SK-N-SH (cell line): ENCODE data around the gene PBX4. TPM values are rescaled to one million over a fixed set of nuclear protein-coding genes. Genes with fewer than 3 reads are reported as not detected.

Experiments
- CTCF ChIA-PET: fragments of 300-600, 350-600 bp; formaldehyde crosslinking; extraction: SDS; loops from one replicate; lab custom pipeline; 2021; lab: Yijun Ruan, JAX
- POLR2A ChIA-PET: fragments of 350-600 bp; sonication (Branson Sonifier 250); formaldehyde crosslinking; extraction: SDS; loops from one replicate; lab custom pipeline; 2020; ENCODE audit warnings: antibody characterized with exemption, inconsistent platforms; lab: Yijun Ruan, JAX
- DNase-seq: peaks from one replicate; pipeline ENCODE4 v3.0.0; 2012
- H2AFZ ChIP-seq: fragments of 200-600 bp; sonication (generic); 2 replicates; pipeline ENCODE4 v1.8.1; 2016; ENCODE audit warnings: antibody characterized with exemption, mild to moderate bottlenecking, low read depth
- H3F3A ChIP-seq: fragments of 200-600 bp; sonication (generic); replicated peaks from 2 replicates; pipeline ENCODE3; 2016; ENCODE audit warnings: antibody characterized with exemption, mild to moderate bottlenecking; ENCODE audit not compliant: insufficient read depth
- H3K27ac ChIP-seq, 2 experiments: fragments of 200-500 bp in 1 of 2; fragments of 200-600 bp in 1 of 2; sonication (Bioruptor generic) in 1 of 2; sonication (generic), shearing (Covaris generic) in 1 of 2; 2 replicates each; pipeline versions ENCODE4 v1.5.1 to v1.6.1; 2014 to 2016; ENCODE audit warnings: low read depth in 2 of 2, inconsistent platforms in 1 of 2, low read length in 1 of 2, mild to moderate bottlenecking in 1 of 2, mixed read lengths in 1 of 2
- H3K27me3 ChIP-seq: fragments of 200-600 bp; sonication (generic), shearing (Covaris generic); 2 replicates; pipeline ENCODE4 v1.6.1; 2016; ENCODE audit warnings: mixed run types; ENCODE audit not compliant: insufficient read depth
- H3K36me3 ChIP-seq, 2 experiments: fragments of 200-500 bp in 1 of 2; fragments of 200-600 bp in 1 of 2; sonication (Bioruptor generic) in 1 of 2; sonication (generic) in 1 of 2; replicated peaks in 1 of 2; 2 replicates each; pipeline versions ENCODE3 to v1.5.1; 2014 to 2016; ENCODE audit warnings: low read length in 1 of 2, mild to moderate bottlenecking in 1 of 2; ENCODE audit not compliant: insufficient read depth in 2 of 2, control insufficient read depth in 1 of 2
- H3K4me1 ChIP-seq, 2 experiments: fragments of 200-500 bp in 1 of 2; fragments of 200-600 bp in 1 of 2; sonication (Bioruptor generic) in 1 of 2; sonication (generic), shearing (Covaris generic) in 1 of 2; 2 replicates each; pipeline versions ENCODE4 v1.5.1 to v1.6.1; 2014 to 2016; ENCODE audit warnings: low read depth in 1 of 2, low read length in 1 of 2, mixed run types in 1 of 2; ENCODE audit not compliant: insufficient read depth in 2 of 2, control insufficient read depth in 1 of 2
- H3K4me2 ChIP-seq: fragments of 200-600 bp; sonication (generic), shearing (Covaris generic); 2 replicates; pipeline ENCODE4 v1.6.1; 2017; ENCODE audit warnings: mixed run types
- H3K4me3 ChIP-seq, 2 experiments: fragments of 200-500 bp in 1 of 2; fragments of 200-600 bp in 1 of 2; sonication (Bioruptor generic) in 1 of 2; sonication (generic), shearing (Covaris generic) in 1 of 2; 2 replicates each; pipeline versions ENCODE4 v1.5.1 to v1.8.1; 2014 to 2016; ENCODE audit warnings: low read depth in 2 of 2, inconsistent platforms in 1 of 2, low read length in 1 of 2, mild to moderate bottlenecking in 1 of 2, mixed read lengths in 1 of 2, moderate library complexity in 1 of 2
- H3K79me2 ChIP-seq: fragments of 200-600 bp; sonication (generic); 2 replicates; pipeline ENCODE4 v1.8.1; 2017; ENCODE audit warnings: mild to moderate bottlenecking; ENCODE audit not compliant: insufficient read depth
- H3K9ac ChIP-seq: fragments of 200-600 bp; sonication (generic); 2 replicates; pipeline ENCODE4 v1.6.1; 2017; ENCODE audit warnings: mixed run types
- H3K9me2 ChIP-seq: fragments of 200-600 bp; sonication (generic); 2 replicates; pipeline ENCODE4 v1.6.1; 2017; ENCODE audit warnings: mixed run types
- H3K9me3 ChIP-seq: fragments of 200-600 bp; sonication (generic); 2 replicates; pipeline ENCODE4 v1.6.1; 2017; ENCODE audit warnings: mixed run types, mild to moderate bottlenecking, moderate library complexity
- H4K20me1 ChIP-seq: fragments of 200-600 bp; sonication (generic); 2 replicates; pipeline ENCODE4 v1.6.1; 2017; ENCODE audit warnings: mild to moderate bottlenecking, mixed run types; ENCODE audit not compliant: insufficient read depth
- ELF1 ChIP-seq: IDR thresholded peaks from 2 replicates; pipeline ENCODE4 v1.4.0; 2012
- EP300 ChIP-seq, 2 experiments: IDR thresholded peaks; 2 replicates each; pipeline versions ENCODE4 v1.4.0 to v1.6.1; 2012; ENCODE audit warnings: borderline replicate concordance in 1 of 2, low read depth in 1 of 2, low read length in 1 of 2
- FOXJ3 ChIP-seq: sonication (generic); formaldehyde crosslinking; IDR thresholded peaks from 2 replicates; pipeline ENCODE4 v1.5.1; 2020; ENCODE audit warnings: mild to moderate bottlenecking, missing genetic modification reagents
- GABPA ChIP-seq: IDR thresholded peaks from 2 replicates; pipeline ENCODE4 v1.4.0; 2012; ENCODE audit warnings: low read depth, mild to moderate bottlenecking
- MXI1 ChIP-seq: IDR thresholded peaks from 2 replicates; pipeline ENCODE4 v1.6.1; 2012; ENCODE audit warnings: mild to moderate bottlenecking, low read depth, low read length, improper control_type of control experiment
- REST ChIP-seq: IDR thresholded peaks from 2 replicates; pipeline ENCODE4 v1.6.1; 2012; ENCODE audit warnings: mild to moderate bottlenecking, low read depth, low read length, moderate library complexity
- SMC3 ChIP-seq: IDR thresholded peaks from 2 replicates; pipeline ENCODE4 v1.6.1; 2012; ENCODE audit warnings: low read depth, low read length, improper control_type of control experiment
- ZBTB33 ChIP-seq: IDR thresholded peaks from 2 replicates; pipeline ENCODE4 v1.4.0; 2012; ENCODE audit warnings: low read depth, borderline replicate concordance
- WGBS: methylation state at CpG from one replicate; pipeline ENCODE4 v1.1.6; 2017; ENCODE audit warnings: low lambda C conversion rate; 5-methylcytosine and 5-hydroxymethylcytosine counted together
- polyA plus RNA-seq, 3 experiments: library from polyadenylated mRNA; depleted of rRNA; stranded (reverse); fragments of >200 nt; gene quantifications; 2 replicates each; pipeline ENCODE4 v1.2.3, GENCODE V29; 2012

Gene PBX4
- polyA plus RNA-seq, 1 of the 3 experiments (the other 2 are of a cell fraction) = 6.4 TPM

GRCh38 chr19:19653597-19654147 is 35.2 kb upstream of the PBX4 start:
- peaks cover 16 to 94% of the 10 kb centered on the region in 2 experiments for H3K36me3 ChIP-seq

GRCh38 chr19:19652482-19653295 is 34.2 kb upstream of the PBX4 start:
- POLR2A ChIA-PET = interaction anchor here (0.7 kb wide), 1 partner anchor 120 kb away, joined by 3 read pairs; no protein-coding TSS in a partner anchor

More at GRCh38 chr19:19653597-19654147, 35.2 kb upstream of the PBX4 start:
- no peak overlapping the region for H3K4me3 ChIP-seq
- WGBS = 98% methylated on average over 13 of the region's 23 CpGs
- H3K9me2 ChIP-seq = no peaks in the 10 kb centered on the region
- no peaks in the 10 kb centered on the region for H4K20me1 ChIP-seq
- H3K79me2 ChIP-seq = peaks cover 7% of the 10 kb centered on the region; the same call in 1 of the 2 replicates
- H3F3A ChIP-seq = no peaks in the 10 kb centered on the region
- H2AFZ ChIP-seq = no peak overlapping the region
- POLR2A ChIA-PET = interaction anchor here (0.7 kb wide), 1 partner anchor 121 kb away, joined by 3 read pairs; no protein-coding TSS in a partner anchor
- DNase-seq = peak; percentile 32
- TF ChIP-seq REST (no peak), MXI1 (no peak), ELF1 (no peak), FOXJ3 (CRISPR knock-in tag) (no peak), SMC3 (no peak)
- no peak overlapping the region for H3K27ac ChIP-seq
- no peaks in the 10 kb centered on the region for H3K27me3 ChIP-seq
- no peaks in the 10 kb centered on the region for H3K9me3 ChIP-seq
- no peak overlapping the region for H3K4me2 ChIP-seq
- CTCF ChIA-PET = interaction anchor here (1.1 to 5.5 kb wide), 4 partner anchors 9 to 122 kb away, joined by 4 to 49 read pairs (median 14); partner anchors contain the start of gene GMIP
- peaks cover 0 to 2% of the 10 kb centered on the region in 2 experiments; a peak in 1 of 4 replicates for H3K4me1 ChIP-seq
- H3K9ac ChIP-seq = no peak overlapping the region

More at GRCh38 chr19:19652482-19653295, 34.2 kb upstream of the PBX4 start:
- no peak overlapping the region for H3K27ac ChIP-seq
- H3K79me2 ChIP-seq = no peaks in the 10 kb centered on the region
- peaks cover 0 to 2% of the 10 kb centered on the region in 2 experiments; a peak in 1 of 4 replicates for H3K4me1 ChIP-seq
- no peak overlapping the region for H3K4me2 ChIP-seq
- no peaks in the 10 kb centered on the region for H3K9me3 ChIP-seq
- WGBS = 93% methylated on average over 21 of the region's 24 CpGs
- TF ChIP-seq GABPA = no peak
- TF ChIP-seq ZBTB33 = no peak
- TF ChIP-seq EP300 (IDR thresholded peaks at IDR 0.05; ENCODE audit: borderline replicate concordance in 1 of 2, low read depth in 1 of 2, low read length in 1 of 2) = no peak
- H3F3A ChIP-seq = peaks cover 3% of the 10 kb centered on the region
- H3K4me3 ChIP-seq = no peak overlapping the region
- no peak overlapping the region for H2AFZ ChIP-seq
- no peaks in the 10 kb centered on the region for H3K27me3 ChIP-seq
- no peak overlapping the region for H3K9ac ChIP-seq
- CTCF ChIA-PET = interaction anchor here (1.1 to 5.5 kb wide), 4 partner anchors 9 to 121 kb away, joined by 4 to 49 read pairs (median 14); partner anchors contain the start of gene GMIP
- peak; percentile 25 for DNase-seq
- H3K36me3 ChIP-seq = peaks cover 9 to 87% of the 10 kb centered on the region in 2 experiments
- H3K9me2 ChIP-seq = no peaks in the 10 kb centered on the region
- no peaks in the 10 kb centered on the region for H4K20me1 ChIP-seq
